Measurements from ENCODE around the gene TRPM4. TPM values are rescaled to one million over a fixed set of nuclear protein-coding genes. Genes with fewer than 3 reads are reported as not detected.
"Not testable (repeated sequence)": the region's sequence is repeated elsewhere in the genome, so short reads cannot be mapped to it uniquely, and the experiment has no call there.

The TRPM4 gene
- polyA plus RNA-seq, 1 of the 3 experiments (the other 2 are of a cell fraction) = 20.6 TPM

DNA sequence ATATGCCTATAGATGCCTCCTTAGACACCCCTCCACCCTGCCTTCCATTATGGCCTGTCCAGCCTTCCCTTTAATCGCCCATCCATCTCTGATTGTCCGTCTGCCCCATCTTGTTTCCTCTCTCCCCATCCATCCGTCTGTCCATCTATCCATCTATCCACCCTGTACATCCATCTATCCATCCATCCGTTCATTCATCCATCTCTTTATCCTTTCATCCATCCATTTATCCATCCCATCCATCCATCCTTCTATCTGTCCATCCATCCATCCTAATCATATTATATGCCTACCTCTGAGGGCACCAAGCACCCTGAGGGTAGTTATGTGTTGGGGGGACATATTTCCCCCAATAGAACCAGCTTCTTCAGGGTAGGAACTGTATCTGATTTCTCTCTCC, 23.1 kb downstream of the TRPM4 start:
- H2AFZ ChIP-seq (ENCODE audit: low read depth) = no peak overlapping the region
- TF ChIP-seq NRF1 (IDR thresholded peaks at IDR 0.05; ENCODE audit: low read depth, low read length) (no peak), GABPA (IDR thresholded peaks at IDR 0.05; ENCODE audit: low read depth) (no peak), EZH2phosphoT487 (IDR thresholded peaks at IDR 0.05; ENCODE audit: borderline replicate concordance, low read depth) (no peak), GATA2 (CRISPR knock-in tag; IDR thresholded peaks at IDR 0.05) (no peak), YY1 (IDR thresholded peaks at IDR 0.05; ENCODE audit: low read depth) (no peak), FOSL2 (IDR thresholded peaks at IDR 0.05; ENCODE audit: borderline replicate concordance, low read depth) (no peak), ELF1 (IDR thresholded peaks at IDR 0.05) (no peak), SIN3A (IDR thresholded peaks at IDR 0.05; ENCODE audit: borderline replicate concordance, low read depth, low read length) (no peak), TCF12 (IDR thresholded peaks at IDR 0.05) (no peak)
- TF ChIP-seq, protein P1, sequence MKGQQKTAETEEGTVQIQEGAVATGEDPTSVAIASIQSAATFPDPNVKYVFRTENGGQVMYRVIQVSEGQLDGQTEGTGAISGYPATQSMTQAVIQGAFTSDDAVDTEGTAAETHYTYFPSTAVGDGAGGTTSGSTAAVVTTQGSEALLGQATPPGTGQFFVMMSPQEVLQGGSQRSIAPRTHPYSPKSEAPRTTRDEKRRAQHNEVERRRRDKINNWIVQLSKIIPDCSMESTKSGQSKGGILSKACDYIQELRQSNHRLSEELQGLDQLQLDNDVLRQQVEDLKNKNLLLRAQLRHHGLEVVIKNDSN (IDR thresholded peaks at IDR 0.05; ENCODE audit: borderline replicate concordance, low read depth) = no peak
- no peaks in the 10 kb centered on the region for H3K4me1 ChIP-seq (ENCODE audit: control insufficient read depth in 1 of 2, insufficient read depth in 2 of 2, low read depth in 1 of 2, low read length in 1 of 2)
- WGBS (ENCODE audit: low lambda C conversion rate) = 86% methylated on average over 4 of the region's 4 CpGs
- H3K79me2 ChIP-seq (ENCODE audit: insufficient read depth) = no peaks in the 10 kb centered on the region
- no peaks in the 10 kb centered on the region for H3F3A ChIP-seq (replicated peaks; ENCODE audit: insufficient read depth)
- H3K27ac ChIP-seq (ENCODE audit: low read depth in 2 of 2, low read length in 1 of 2) = no peak overlapping the region
- no peak overlapping the region for H3K4me2 ChIP-seq
- H3K9ac ChIP-seq = no peak overlapping the region
- no peaks in the 10 kb centered on the region for H3K9me2 ChIP-seq
- no peaks in the 10 kb centered on the region for H4K20me1 ChIP-seq (ENCODE audit: insufficient read depth)
- no peak for DNase-seq
- no peaks in the 10 kb centered on the region for H3K9me3 ChIP-seq
- ChIA-PET POLR2A (no interaction called here), CTCF (interaction anchor here (1.3 kb wide), 1 partner anchor 17 kb away, joined by 8 read pairs; no protein-coding TSS in a partner anchor)
- no peak overlapping the region for H3K4me3 ChIP-seq (ENCODE audit: low read depth in 2 of 2, low read length in 1 of 2)
- H3K36me3 ChIP-seq (replicated peaks in 1 of 2; ENCODE audit: control insufficient read depth in 1 of 2, insufficient read depth in 2 of 2, low read length in 1 of 2) = peaks cover 0 to 17% of the 10 kb centered on the region in 2 experiments
- H3K27me3 ChIP-seq (ENCODE audit: insufficient read depth) = no peaks in the 10 kb centered on the region

DNA sequence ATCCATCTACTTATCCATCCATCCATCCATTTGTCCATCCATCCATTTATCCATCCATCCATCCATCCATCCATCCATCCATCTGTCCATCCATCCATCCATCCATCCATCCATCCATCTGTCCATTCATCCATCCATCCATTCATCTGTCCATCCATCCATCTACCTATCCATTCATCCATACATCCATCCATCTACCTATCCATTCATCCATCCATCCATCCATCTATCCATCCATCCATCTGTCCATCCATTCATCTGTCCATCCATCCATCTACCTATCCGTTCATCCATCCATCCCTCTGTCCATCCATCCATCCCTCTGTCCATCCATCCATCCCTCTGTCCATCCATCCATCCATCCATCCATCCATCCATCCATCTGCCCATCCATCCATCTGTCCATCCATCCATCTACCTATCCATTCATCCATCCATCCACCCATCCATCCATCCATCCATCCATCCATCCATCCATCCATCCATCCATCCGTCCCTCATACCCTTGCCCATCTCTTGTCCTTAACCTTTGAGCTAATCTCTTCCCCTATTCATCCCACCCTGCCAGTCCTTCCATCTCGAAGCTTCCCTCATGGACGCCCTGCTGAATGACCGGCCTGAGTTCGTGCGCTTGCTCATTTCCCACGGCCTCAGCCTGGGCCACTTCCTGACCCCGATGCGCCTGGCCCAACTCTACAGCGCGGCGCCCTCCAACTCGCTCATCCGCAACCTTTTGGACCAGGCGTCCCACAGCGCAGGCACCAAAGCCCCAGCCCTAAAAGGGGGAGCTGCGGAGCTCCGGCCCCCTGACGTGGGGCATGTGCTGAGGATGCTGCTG, 24.6 kb downstream of the TRPM4 start:
- H3K9me2 ChIP-seq; H4K20me1 ChIP-seq (ENCODE audit: insufficient read depth); H2AFZ ChIP-seq (ENCODE audit: low read depth); H3K27me3 ChIP-seq (ENCODE audit: insufficient read depth); H3K9ac ChIP-seq; H3K79me2 ChIP-seq (ENCODE audit: insufficient read depth); H3K9me3 ChIP-seq; H3K4me3 ChIP-seq (ENCODE audit: low read depth in 2 of 2, low read length in 1 of 2); H3K4me1 ChIP-seq (ENCODE audit: control insufficient read depth in 1 of 2, insufficient read depth in 2 of 2, low read depth in 1 of 2, low read length in 1 of 2); DNase-seq; H3F3A ChIP-seq (replicated peaks; ENCODE audit: insufficient read depth); H3K4me2 ChIP-seq; POLR2A ChIA-PET; H3K27ac ChIP-seq (ENCODE audit: low read depth in 2 of 2, low read length in 1 of 2): not testable (repeated sequence)
- peaks cover 0 to 25% of the 10 kb centered on the region in 2 experiments for H3K36me3 ChIP-seq (replicated peaks in 1 of 2; ENCODE audit: control insufficient read depth in 1 of 2, insufficient read depth in 2 of 2, low read length in 1 of 2)
- 94% methylated on average over 20 of the region's 20 CpGs for WGBS (ENCODE audit: low lambda C conversion rate)
- CTCF ChIA-PET = interaction anchor here (3.7 kb wide), 1 partner anchor 17 kb away, joined by 26 read pairs; no protein-coding TSS in a partner anchor

DNA sequence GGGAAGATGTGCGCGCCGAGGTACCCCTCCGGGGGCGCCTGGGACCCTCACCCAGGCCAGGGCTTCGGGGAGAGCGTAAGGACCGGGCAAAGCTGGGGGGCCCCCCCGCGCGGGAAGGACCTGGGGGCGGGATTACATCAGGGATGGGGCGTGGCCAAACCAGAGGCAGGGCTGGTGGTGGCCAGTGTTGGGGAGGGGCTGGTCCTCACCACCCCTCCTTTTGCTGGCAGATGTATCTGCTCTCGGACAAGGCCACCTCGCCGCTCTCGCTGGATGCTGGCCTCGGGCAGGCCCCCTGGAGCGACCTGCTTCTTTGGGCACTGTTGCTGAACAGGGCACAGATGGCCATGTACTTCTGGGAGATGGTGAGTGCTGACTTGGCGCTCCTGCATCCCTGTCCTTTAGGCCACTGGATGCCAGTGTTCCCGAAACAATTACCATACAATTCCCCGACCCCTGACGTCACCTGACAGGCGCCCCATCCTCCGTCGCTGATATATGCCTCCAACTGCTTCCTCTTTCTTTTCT, 25.3 kb downstream of the TRPM4 start:
- Histone ChIP-seq H3K4me2 (no peak overlapping the region), H3K27ac (ENCODE audit: low read depth in 2 of 2, low read length in 1 of 2) (no peak overlapping the region), H3K27me3 (ENCODE audit: insufficient read depth) (no peaks in the 10 kb centered on the region), H3K9me3 (no peaks in the 10 kb centered on the region), H4K20me1 (ENCODE audit: insufficient read depth) (no peaks in the 10 kb centered on the region), H3K9me2 (no peaks in the 10 kb centered on the region), H3K79me2 (ENCODE audit: insufficient read depth) (no peaks in the 10 kb centered on the region), H3K36me3 (replicated peaks in 1 of 2; ENCODE audit: control insufficient read depth in 1 of 2, insufficient read depth in 2 of 2, low read length in 1 of 2) (peaks cover 0 to 28% of the 10 kb centered on the region in 2 experiments), H3K9ac (no peak overlapping the region), H3F3A (replicated peaks; ENCODE audit: insufficient read depth) (no peaks in the 10 kb centered on the region), H3K4me3 (ENCODE audit: low read depth in 2 of 2, low read length in 1 of 2) (no peak overlapping the region), H2AFZ (ENCODE audit: low read depth) (no peak overlapping the region), H3K4me1 (ENCODE audit: control insufficient read depth in 1 of 2, insufficient read depth in 2 of 2, low read depth in 1 of 2, low read length in 1 of 2) (no peaks in the 10 kb centered on the region)
- ChIA-PET CTCF (interaction anchor here (3.7 kb wide), 1 partner anchor 16 kb away, joined by 26 read pairs; no protein-coding TSS in a partner anchor), POLR2A (no interaction called here)
- no peak for DNase-seq
- 93% methylated on average over 11 of the region's 26 CpGs for WGBS (ENCODE audit: low lambda C conversion rate)
- TF ChIP-seq RCOR1 (IDR thresholded peaks at IDR 0.05; ENCODE audit: low read length) (no peak), MEF2A (IDR thresholded peaks at IDR 0.05; ENCODE audit: borderline replicate concordance, low read depth) (no peak), EP300 (IDR thresholded peaks at IDR 0.05; ENCODE audit: borderline replicate concordance in 1 of 2, low read depth in 1 of 2, low read length in 1 of 2) (no peak), TCF12 (IDR thresholded peaks at IDR 0.05) (no peak), RAD21 (IDR thresholded peaks at IDR 0.05; ENCODE audit: low read length) (no peak), NFIC (IDR thresholded peaks at IDR 0.05; ENCODE audit: borderline replicate concordance) (no peak), TEAD4 (IDR thresholded peaks at IDR 0.05; ENCODE audit: borderline replicate concordance, insufficient read depth) (no peak), TAF1 (IDR thresholded peaks at IDR 0.05; ENCODE audit: borderline replicate concordance, low read depth, low read length) (no peak), JUND (IDR thresholded peaks at IDR 0.05) (no peak), SIN3A (IDR thresholded peaks at IDR 0.05; ENCODE audit: borderline replicate concordance, low read depth, low read length) (no peak), GATA2 (CRISPR knock-in tag; IDR thresholded peaks at IDR 0.05) (no peak), GABPA (IDR thresholded peaks at IDR 0.05; ENCODE audit: low read depth) (no peak), RXRA (IDR thresholded peaks at IDR 0.05; ENCODE audit: borderline replicate concordance, low read depth) (no peak)
- TF ChIP-seq, protein P2, sequence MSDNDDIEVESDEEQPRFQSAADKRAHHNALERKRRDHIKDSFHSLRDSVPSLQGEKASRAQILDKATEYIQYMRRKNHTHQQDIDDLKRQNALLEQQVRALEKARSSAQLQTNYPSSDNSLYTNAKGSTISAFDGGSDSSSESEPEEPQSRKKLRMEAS (IDR thresholded peaks at IDR 0.05; ENCODE audit: low read depth) = no peak
- TF ChIP-seq, protein P3, sequence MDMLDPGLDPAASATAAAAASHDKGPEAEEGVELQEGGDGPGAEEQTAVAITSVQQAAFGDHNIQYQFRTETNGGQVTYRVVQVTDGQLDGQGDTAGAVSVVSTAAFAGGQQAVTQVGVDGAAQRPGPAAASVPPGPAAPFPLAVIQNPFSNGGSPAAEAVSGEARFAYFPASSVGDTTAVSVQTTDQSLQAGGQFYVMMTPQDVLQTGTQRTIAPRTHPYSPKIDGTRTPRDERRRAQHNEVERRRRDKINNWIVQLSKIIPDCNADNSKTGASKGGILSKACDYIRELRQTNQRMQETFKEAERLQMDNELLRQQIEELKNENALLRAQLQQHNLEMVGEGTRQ (IDR thresholded peaks at IDR 0.05; ENCODE audit: borderline replicate concordance, low read depth, low read length) = no peak

All from SK-N-SH (cell line).